Measurements from ENCODE around the gene WDR5. TPM values are rescaled to one million over a fixed set of nuclear protein-coding genes. Genes with fewer than 3 reads are reported as not detected.

Gene WDR5
- total and polyA plus RNA-seq, 2 of the 13 experiments (the other 11 are each of a cell fraction or from before 2014, with no cell fraction given) = 34.3 TPM

GRCh38 chr9:134128727-134129679 lies 6.9 kb upstream of the WDR5 start:
- no peak for DNase-seq (ENCODE audit: low spot score)
- CTCF ChIA-PET (ENCODE audit: low intra/inter-chr PET ratio, low total read pairs) = no interaction called here
- FAIRE-seq = no peak

More at GRCh38 chr9:134128727-134129679, 6.9 kb upstream of the WDR5 start:
- Histone ChIP-seq H3K4me1 (ENCODE audit: insufficient read depth, low read length) (peaks cover 61% of the 10 kb centered on the region), H3K27me3 (ENCODE audit: control insufficient read depth in 1 of 2, insufficient read depth in 2 of 2, low read length in 2 of 2) (peaks cover 1 to 40% of the 10 kb centered on the region in 2 experiments; a peak in 4 of 5 replicates), H3K4me3 (replicated peaks in 1 of 3; ENCODE audit: insufficient read depth in 1 of 3, low read depth in 2 of 3, low read length in 3 of 3) (no peak overlapping the region), H3K27ac (ENCODE audit: extremely low read length, insufficient read depth, low read length) (no peak overlapping the region), H3K4me2 (ENCODE audit: low read depth, low read length) (no peak overlapping the region), H3K9me3 (ENCODE audit: low read length) (no peaks in the 10 kb centered on the region), H3K9ac (ENCODE audit: insufficient read depth, low read depth, low read length) (no peak overlapping the region), H4K20me1 (ENCODE audit: insufficient read depth, low read length) (no peaks in the 10 kb centered on the region), H3K36me3 (replicated peaks in 1 of 2; ENCODE audit: control insufficient read depth in 1 of 2, insufficient read depth in 2 of 2, low read length in 2 of 2) (no peaks in the 10 kb centered on the region), H2AFZ (ENCODE audit: low read length) (no peak overlapping the region), H3K79me2 (ENCODE audit: insufficient read depth, low read length) (no peaks in the 10 kb centered on the region)
- no TSS peak for BruUV-seq (replicated peaks)
- intact Hi-C loops (cut with micrococcal nuclease; ENCODE audit: unreplicated experiment) = no loop called here
- WGBS (ENCODE audit: low lambda C conversion rate) = 66% methylated on average over 26 of the region's 38 CpGs
- in situ Hi-C loops (cut with HindIII; ENCODE audit: extremely low pct_ligation_motif_present, low pct_unique_long_range_greater_than_20kb) = no loop called here
- TF ChIP-seq ZNF350 (CRISPR knock-in tag; IDR thresholded peaks at IDR 0.05; ENCODE audit: borderline replicate concordance, low read depth) (no peak), SMARCC2 (IDR thresholded peaks at IDR 0.05) (no peak), ZBTB38 (CRISPR knock-in tag; IDR thresholded peaks at IDR 0.05) (0 out of 2 replicates have a peak, but pooled peaks have one; percentile 40)
- TF ChIP-seq, protein P1, sequence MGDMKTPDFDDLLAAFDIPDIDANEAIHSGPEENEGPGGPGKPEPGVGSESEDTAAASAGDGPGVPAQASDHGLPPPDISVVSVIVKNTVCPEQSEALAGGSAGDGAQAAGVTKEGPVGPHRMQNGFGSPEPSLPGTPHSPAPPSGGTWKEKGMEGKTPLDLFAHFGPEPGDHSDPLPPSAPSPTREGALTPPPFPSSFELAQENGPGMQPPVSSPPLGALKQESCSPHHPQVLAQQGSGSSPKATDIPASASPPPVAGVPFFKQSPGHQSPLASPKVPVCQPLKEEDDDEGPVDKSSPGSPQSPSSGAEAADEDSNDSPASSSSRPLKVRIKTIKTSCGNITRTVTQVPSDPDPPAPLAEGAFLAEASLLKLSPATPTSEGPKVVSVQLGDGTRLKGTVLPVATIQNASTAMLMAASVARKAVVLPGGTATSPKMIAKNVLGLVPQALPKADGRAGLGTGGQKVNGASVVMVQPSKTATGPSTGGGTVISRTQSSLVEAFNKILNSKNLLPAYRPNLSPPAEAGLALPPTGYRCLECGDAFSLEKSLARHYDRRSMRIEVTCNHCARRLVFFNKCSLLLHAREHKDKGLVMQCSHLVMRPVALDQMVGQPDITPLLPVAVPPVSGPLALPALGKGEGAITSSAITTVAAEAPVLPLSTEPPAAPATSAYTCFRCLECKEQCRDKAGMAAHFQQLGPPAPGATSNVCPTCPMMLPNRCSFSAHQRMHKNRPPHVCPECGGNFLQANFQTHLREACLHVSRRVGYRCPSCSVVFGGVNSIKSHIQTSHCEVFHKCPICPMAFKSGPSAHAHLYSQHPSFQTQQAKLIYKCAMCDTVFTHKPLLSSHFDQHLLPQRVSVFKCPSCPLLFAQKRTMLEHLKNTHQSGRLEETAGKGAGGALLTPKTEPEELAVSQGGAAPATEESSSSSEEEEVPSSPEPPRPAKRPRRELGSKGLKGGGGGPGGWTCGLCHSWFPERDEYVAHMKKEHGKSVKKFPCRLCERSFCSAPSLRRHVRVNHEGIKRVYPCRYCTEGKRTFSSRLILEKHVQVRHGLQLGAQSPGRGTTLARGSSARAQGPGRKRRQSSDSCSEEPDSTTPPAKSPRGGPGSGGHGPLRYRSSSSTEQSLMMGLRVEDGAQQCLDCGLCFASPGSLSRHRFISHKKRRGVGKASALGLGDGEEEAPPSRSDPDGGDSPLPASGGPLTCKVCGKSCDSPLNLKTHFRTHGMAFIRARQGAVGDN (CRISPR knock-in tag; IDR thresholded peaks at IDR 0.05) = peak; percentile 33
- ATAC-seq = no peak
- POLR2A ChIA-PET = no interaction called here
